HG02610 (cell line): Measurements from ENCODE around the gene PRKCSH.

Experiments
- ATAC-seq: cut with Tn5 transposase; IDR thresholded peaks from one replicate; pipeline ENCODE4 v1.9.1; 2021; ENCODE audit warnings: mild to moderate bottlenecking, moderate library complexity; ENCODE audit not compliant: unreplicated experiment

PRKCSH gene

DNA sequence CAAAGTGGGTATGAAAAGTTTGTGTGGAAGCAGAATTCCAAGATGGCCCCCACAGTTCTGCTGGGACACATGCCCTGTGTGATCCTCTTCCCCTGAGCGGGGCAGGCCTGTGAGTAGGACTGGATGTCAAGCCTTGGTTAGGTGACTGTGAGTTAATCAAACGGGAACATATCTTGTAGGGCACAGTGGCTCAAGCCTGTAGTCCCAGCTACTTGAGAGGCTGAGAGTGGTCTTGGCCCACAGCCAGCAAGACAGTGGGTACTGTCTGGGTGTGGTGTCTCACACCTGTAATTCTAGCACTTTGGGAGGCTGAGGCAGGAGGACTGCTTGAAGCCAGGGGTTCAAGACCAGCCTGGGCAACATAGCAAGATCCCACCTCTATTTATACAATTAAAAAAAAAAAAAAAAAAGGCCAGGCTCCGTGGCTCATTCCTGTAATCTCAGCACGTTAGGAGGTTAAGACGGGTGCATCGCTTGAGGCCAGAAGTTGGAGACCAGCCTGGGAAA, 63.8 kb downstream of the PRKCSH start:
- no peak for ATAC-seq

DNA sequence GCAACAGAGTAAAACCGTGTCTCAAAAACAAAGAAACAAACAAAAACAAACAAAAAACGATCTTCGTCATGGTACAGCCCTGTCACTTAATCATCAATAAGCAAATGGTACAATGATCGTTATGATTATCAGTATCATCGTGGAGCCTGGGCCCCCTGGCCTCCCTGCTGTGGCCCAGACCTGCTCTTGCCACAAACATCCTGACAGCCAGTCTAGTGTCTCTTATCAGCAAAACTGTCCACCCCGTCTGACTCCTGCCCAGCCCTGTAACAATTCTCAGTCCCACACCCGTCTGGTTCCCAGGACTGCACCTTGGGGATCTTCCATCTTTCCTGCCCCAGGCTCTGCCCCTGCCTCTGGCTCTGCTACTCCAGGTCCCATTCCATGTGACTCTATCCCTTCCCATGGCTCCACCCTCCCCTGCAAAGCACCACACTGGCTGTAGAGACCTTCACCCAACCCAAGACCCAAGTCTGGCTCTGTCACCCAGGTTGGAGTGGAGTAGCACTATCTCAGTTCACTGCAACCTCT, 64.5 kb downstream of the PRKCSH start:
- no peak for ATAC-seq
